WI38 (cell line): ENCODE measurements around the gene CERK.
A peak's percentile ranks its signal among the peaks of the same experiment; 100 is the strongest.
"Not testable (repeated sequence)": the region's sequence is repeated elsewhere in the genome, so short reads cannot be mapped to it uniquely, and the experiment has no call there.

Source experiments
- H3K4me3 ChIP-seq: 2 replicates; pipeline ENCODE4 v1.5.1; 2011; ENCODE audit warnings: low read depth, mild to moderate bottlenecking, control low read depth, low read length
- TF ChIP-seq, protein P1 (sequence below): IDR thresholded peaks from 2 replicates; pipeline ENCODE4 v1.5.1; 2012; ENCODE audit warnings: low read depth, mild to moderate bottlenecking, control low read depth, low read length

CERK gene

GRCh38 chr22:46739094-46739870, 1.2 kb upstream of the CERK start:
- H3K4me3 ChIP-seq = peak overlapping the region; percentile 80
- TF ChIP-seq, protein P1, sequence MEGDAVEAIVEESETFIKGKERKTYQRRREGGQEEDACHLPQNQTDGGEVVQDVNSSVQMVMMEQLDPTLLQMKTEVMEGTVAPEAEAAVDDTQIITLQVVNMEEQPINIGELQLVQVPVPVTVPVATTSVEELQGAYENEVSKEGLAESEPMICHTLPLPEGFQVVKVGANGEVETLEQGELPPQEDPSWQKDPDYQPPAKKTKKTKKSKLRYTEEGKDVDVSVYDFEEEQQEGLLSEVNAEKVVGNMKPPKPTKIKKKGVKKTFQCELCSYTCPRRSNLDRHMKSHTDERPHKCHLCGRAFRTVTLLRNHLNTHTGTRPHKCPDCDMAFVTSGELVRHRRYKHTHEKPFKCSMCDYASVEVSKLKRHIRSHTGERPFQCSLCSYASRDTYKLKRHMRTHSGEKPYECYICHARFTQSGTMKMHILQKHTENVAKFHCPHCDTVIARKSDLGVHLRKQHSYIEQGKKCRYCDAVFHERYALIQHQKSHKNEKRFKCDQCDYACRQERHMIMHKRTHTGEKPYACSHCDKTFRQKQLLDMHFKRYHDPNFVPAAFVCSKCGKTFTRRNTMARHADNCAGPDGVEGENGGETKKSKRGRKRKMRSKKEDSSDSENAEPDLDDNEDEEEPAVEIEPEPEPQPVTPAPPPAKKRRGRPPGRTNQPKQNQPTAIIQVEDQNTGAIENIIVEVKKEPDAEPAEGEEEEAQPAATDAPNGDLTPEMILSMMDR = 0 out of 2 replicates have a peak, but pooled peaks have one; percentile 6

DNA sequence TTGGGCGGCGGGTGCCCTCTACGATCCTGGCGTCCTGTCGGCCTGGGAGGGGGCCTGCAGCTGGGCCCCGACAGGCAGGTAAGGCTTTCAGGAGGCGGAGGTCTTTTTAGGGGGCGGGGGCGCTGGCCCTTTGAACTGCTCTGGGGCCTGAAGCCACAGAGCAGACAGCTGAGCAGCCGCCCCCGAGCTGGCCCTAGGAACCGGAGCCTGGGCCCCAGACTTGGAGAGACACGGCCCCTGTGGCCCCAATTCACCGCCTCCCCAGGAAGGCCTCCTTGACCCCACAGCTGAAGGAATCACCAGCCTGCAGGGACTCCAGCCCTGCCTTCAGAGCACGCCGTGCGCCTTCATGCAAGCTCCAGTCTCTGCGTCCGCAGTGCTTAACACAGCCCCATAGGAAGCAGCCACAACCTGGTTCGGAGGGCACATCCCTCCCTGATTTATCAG, 618 bp upstream of the CERK start:
- TF ChIP-seq, protein P1 = no peak
- peak overlapping the region; percentile 80 for H3K4me3 ChIP-seq

DNA sequence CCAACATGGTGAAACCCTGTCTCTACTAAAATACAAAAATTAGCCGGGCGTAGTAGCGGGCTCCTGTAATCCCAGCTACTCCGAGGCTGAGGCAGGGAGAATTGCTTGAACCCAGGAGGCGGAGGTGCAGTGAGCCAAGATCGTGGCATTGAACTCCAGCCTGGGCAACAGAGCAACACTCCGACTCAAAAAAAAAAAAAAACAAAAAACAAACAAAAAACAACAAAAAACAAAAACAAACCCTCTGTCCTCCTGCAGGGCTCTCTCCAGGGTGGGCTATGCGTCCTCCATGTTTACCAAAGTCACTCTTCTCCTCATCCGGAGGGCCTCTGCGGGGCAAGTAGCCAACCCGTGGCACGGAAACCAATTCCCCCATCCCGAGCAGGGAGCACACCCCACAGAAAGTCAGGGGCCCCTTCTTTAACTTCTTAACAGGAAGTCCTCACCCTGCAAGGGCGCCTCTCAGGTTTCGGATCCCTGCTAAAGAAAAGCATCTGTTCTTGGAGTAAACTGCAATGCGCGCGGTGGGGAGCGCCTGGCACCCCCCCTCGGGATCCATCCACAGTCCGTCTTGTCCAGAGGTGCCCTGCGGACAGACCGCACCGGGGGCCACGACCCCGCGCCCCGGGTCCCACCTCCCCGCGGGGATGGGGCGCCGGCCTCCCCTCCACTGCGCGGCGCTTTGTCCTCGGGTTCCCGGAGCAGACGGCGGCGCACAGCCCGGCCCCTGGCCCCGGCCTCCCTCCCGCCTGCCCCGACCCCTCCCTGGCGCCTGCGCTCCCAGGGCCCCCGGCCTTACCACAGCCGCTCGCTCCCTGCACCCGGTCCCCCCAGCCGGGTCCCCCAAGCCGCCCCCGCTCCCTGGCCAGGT, 712 bp downstream of the CERK start:
- H3K4me3 ChIP-seq = peak overlapping the region; percentile 80
- TF ChIP-seq, protein P1 = no peak

DNA sequence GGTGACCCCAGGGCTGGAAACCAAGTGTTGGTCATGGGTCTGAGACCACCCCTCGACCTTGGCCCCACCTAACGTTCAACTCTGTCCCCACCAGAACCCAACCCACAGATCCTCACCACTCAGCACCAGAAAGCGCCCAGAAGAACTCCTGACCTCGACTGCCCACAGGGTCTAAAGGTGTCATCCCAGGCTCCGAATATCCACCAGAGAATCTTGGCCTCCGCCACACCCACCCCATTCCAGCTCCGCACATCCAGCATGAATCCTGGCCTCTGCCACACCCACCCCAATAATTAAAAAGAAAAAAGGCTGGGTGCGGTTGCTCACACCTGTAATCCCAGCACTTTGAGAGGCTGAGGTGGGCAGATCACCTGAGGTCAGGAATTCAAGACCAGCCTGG, 1.3 kb downstream of the CERK start:
- H3K4me3 ChIP-seq = peak overlapping the region; percentile 80
- TF ChIP-seq, protein P1 = no peak

GRCh38 chr22:46735747-46736608, 2.1 kb downstream of the CERK start:
- H3K4me3 ChIP-seq = peak overlapping the region; percentile 80

GRCh38 chr22:46734830-46735453, 3.1 kb downstream of the CERK start:
- peak overlapping the region; percentile 6; the same call in 1 of the 2 replicates for H3K4me3 ChIP-seq
- TF ChIP-seq, protein P1 = no peak

More at GRCh38 chr22:46735747-46736608, 2.1 kb downstream of the CERK start:
- TF ChIP-seq, protein P1 = no peak

DNA sequence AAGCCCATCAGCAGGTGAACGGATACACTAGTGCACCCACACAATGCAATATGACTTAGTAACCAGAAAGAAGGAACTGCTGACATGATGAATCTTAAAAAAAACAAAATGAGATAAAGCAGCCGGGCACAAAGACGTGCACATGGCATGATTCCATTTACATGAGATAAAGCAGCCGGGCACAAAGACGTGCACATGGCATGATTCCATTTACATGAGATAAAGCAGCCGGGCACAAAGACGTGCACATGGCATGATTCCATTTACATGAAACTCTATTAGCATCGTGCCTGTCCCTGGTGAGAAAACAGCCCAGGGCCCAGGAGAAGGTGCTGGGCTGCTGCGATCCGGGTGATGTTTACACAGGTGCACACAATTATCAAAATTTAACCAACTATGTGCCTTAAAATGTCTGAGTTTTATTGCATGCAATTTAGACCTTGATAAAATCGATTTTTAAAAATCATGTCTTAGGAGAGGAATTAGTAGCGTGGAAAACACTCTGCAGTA, 3.8 kb downstream of the CERK start:
- not testable (repeated sequence) for H3K4me3 ChIP-seq
